Esophagus squamous epithelium (tissue), 5 donors: ENCODE data around the gene HMCN1. TPM values are rescaled to one million over a fixed set of nuclear protein-coding genes. Genes with fewer than 3 reads are reported as not detected.

Source experiments
- DNase-seq: peaks from one replicate; lab custom pipeline; 2025; lab: John Stamatoyannopoulos, UW
- H3K27ac ChIP-seq, 4 donors: fragments of 200-600 bp; sonication (generic); one replicate each; pipeline ENCODE4 v1.5.1; 2016 to 2019; ENCODE audit warnings: mild to moderate bottlenecking in 1 of 4
- H3K27me3 ChIP-seq, 4 donors: fragments of 200-600 bp; sonication (generic); 1 replicate in 3 of 4; 2 replicates in 1 of 4; pipeline versions ENCODE4 v1.5.1 to v1.6.0; 2017 to 2021; ENCODE audit warnings: antibody characterized with exemption in 1 of 4
- H3K36me3 ChIP-seq, 3 donors: fragments of 200-600 bp; sonication (generic); one replicate each; pipeline ENCODE4 v1.5.1; 2016 to 2019
- H3K4me1 ChIP-seq, 3 donors: fragments of 200-600 bp; sonication (generic); one replicate each; pipeline ENCODE4 v1.5.1; 2017 to 2019
- H3K4me3 ChIP-seq, 4 donors: fragments of 200-600 bp; sonication (generic); 1 replicate in 3 of 4; 2 replicates in 1 of 4; pipeline ENCODE4 v1.5.1; 2016 to 2019; ENCODE audit warnings: mild to moderate bottlenecking in 2 of 4, moderate library complexity in 1 of 4
- H3K9me3 ChIP-seq, 3 donors: fragments of 200-600 bp; sonication (generic); one replicate each; pipeline ENCODE4 v1.5.1; 2016 to 2019
- CTCF ChIP-seq, 6 experiments: fragments of 450-650 bp in 4 of 6; fragments of 200-600 bp in 2 of 6; sonication (generic) in 2 of 6; IDR thresholded peaks; one replicate each; pipeline ENCODE4 v1.5.1; 2016 to 2019; ENCODE audit warnings: antibody characterized with exemption in 6 of 6, mild to moderate bottlenecking in 4 of 6, moderate library complexity in 4 of 6
- POLR2A ChIP-seq, 4 donors: fragments of 450-650 bp; IDR thresholded peaks; one replicate each; pipeline ENCODE4 v1.6.1; 2017; ENCODE audit warnings: antibody characterized with exemption in 4 of 4, mild to moderate bottlenecking in 4 of 4, moderate library complexity in 3 of 4
- WGBS, 2 donors: methylation state at CpG; one replicate each; pipeline ENCODE4 v1.1.5; 2018; 5-methylcytosine and 5-hydroxymethylcytosine counted together
- intact Hi-C: fragments of 100-400 bp; cut with DNase I; formaldehyde crosslinking; loops from one replicate; pipeline ENCODE4 v1.15.0; 2022
- total RNA-seq, 4 donors: library from RNA; depleted of rRNA; stranded (reverse); fragments of >200 nt; gene quantifications; one replicate each; pipeline ENCODE4 v1.1.0, GENCODE V29; 2016
- donor health status: DM: yes; HTN: yes; CAD: no.

Gene HMCN1
- total RNA-seq, 4 donors from 2014 or later, result 0.49 to 6.7 (median 3.3) TPM

GRCh38 chr1:186059311-186059710, 325.1 kb downstream of the HMCN1 start:
- 7 to 43% methylated on average over 1 of the region's 1 CpG for WGBS, 2 donors
- Histone ChIP-seq H3K4me1 (peaks cover 0 to 31% (median 3%) of the 10 kb centered on the region in 3 donors), H3K27me3 (no peaks in the 10 kb centered on the region), H3K27ac (peak overlapping the region in 3 of 4 donors; percentile 51 to 69 (median 64)), H3K4me3 (no peak overlapping the region), H3K9me3 (no peaks in the 10 kb centered on the region), H3K36me3 (no peaks in the 10 kb centered on the region)
- intact Hi-C loops, result no loop called here
- no peak for DNase-seq
- TF ChIP-seq CTCF (IDR thresholded peaks at IDR 0.05), result no peak
- TF ChIP-seq POLR2A (IDR thresholded peaks at IDR 0.05), result no peak

GRCh38 chr1:186059752-186060151, 325.6 kb downstream of the HMCN1 start:
- peak overlapping the region in 3 of 4 donors; percentile 51 to 69 (median 64) for H3K27ac ChIP-seq
- H3K27me3 ChIP-seq, result no peaks in the 10 kb centered on the region
- TF ChIP-seq CTCF (IDR thresholded peaks at IDR 0.05) (no peak), POLR2A (IDR thresholded peaks at IDR 0.05) (no peak)
- WGBS, 2 donors, result 36 to 44% methylated on average over 4 of the region's 4 CpGs
- no peak overlapping the region for H3K4me3 ChIP-seq
- H3K9me3 ChIP-seq, result no peaks in the 10 kb centered on the region
- DNase-seq, result no peak
- H3K36me3 ChIP-seq, result no peaks in the 10 kb centered on the region
- H3K4me1 ChIP-seq, result peaks cover 0 to 31% (median 3%) of the 10 kb centered on the region in 3 donors
- intact Hi-C loops, result no loop called here

DNA sequence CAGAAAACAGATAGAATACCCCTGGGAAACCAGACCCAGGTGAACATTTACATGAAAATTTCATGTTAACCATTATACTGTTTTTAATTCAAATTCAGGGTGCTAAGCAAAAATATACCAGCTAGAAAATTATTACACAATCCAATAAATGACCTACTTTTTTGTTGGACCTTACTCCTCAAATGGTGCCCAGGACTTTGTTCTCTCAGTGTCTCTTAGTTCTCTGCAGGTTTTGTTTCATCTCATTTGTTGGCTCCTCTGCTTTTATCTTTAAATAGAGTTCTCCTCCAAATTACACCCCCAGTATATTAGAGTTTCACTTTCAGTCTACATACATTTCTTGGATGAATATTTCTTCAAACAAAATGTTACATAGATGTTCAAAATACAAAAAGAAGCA, 326.0 kb downstream of the HMCN1 start:
- Histone ChIP-seq H3K4me1 (peaks cover 0 to 31% (median 3%) of the 10 kb centered on the region in 3 donors), H3K4me3 (no peak overlapping the region), H3K9me3 (no peaks in the 10 kb centered on the region), H3K36me3 (no peaks in the 10 kb centered on the region), H3K27ac (peak overlapping the region in 3 of 4 donors; percentile 51 to 69 (median 64)), H3K27me3 (no peaks in the 10 kb centered on the region)
- intact Hi-C loops, result no loop called here
- TF ChIP-seq POLR2A (IDR thresholded peaks at IDR 0.05) (no peak), CTCF (IDR thresholded peaks at IDR 0.05) (no peak)
- no peak for DNase-seq

DNA sequence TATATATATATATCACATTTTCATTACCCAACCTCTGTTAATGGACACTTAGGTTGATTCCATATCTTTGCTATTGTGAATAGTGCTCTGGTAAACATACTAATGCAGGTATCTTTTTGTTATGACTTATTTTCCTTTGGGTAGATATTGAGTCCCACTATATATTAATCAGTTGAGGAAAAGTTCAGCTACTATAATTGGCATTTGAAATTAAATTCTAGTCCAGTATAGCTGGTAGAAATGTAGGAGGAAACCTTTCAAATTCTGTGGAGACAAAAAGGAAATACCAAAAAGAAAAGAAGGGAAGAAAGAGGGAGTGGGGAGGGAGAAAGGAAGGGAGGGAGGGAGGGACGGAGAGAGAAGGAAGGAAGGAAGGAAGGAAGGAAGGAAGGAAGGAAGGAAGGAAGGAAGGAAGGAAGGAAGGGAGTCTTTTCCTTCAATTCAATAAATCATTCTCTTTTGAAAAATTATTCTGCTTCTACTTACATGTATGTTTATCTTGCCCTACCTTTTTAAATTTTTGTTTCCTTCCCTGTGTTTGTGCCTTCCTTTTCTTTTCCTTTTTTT, 329.0 kb downstream of the HMCN1 start:
- no peak overlapping the region for H3K27ac ChIP-seq
- 21 to 56% methylated on average over 1 of the region's 1 CpG for WGBS, 2 donors
- H3K36me3 ChIP-seq, result no peaks in the 10 kb centered on the region
- DNase-seq, result no peak
- no peak overlapping the region for H3K4me3 ChIP-seq
- H3K27me3 ChIP-seq, result no peaks in the 10 kb centered on the region
- intact Hi-C loops, result no loop called here
- no peak for TF ChIP-seq POLR2A (IDR thresholded peaks at IDR 0.05)
- no peak for TF ChIP-seq CTCF (IDR thresholded peaks at IDR 0.05)
- peaks cover 0 to 26% (median 3%) of the 10 kb centered on the region in 3 donors for H3K4me1 ChIP-seq
- no peaks in the 10 kb centered on the region for H3K9me3 ChIP-seq

- Histone ChIP-seq H3K27ac (no peak overlapping the region), H3K9me3 (no peaks in the 10 kb centered on the region), H3K4me1 (no peaks in the 10 kb centered on the region), H3K27me3 (no peaks in the 10 kb centered on the region), H3K36me3 (no peaks in the 10 kb centered on the region), H3K4me3 (no peak overlapping the region)
- DNase-seq, result no peak
- intact Hi-C loops, result no loop called here
- whole genome bisulfite sequencing, 2 donors, result 69% methylated on average over 3 of the region's 3 CpGs
- TF ChIP-seq POLR2A (IDR thresholded peaks at IDR 0.05) (no peak), CTCF (IDR thresholded peaks at IDR 0.05) (no peak)
Measured at GRCh38 chr1:186066411-186066810, 332.2 kb downstream of the HMCN1 start.
